Stomach (tissue), 9 donors: ENCODE data around the gene HIF1A. TPM values are rescaled to one million over a fixed set of nuclear protein-coding genes. Genes with fewer than 3 reads are reported as not detected.

ENCODE experiments used
- DNase-seq, 2 donors: peaks; one replicate each; pipeline versions ENCODE4 v3.0.0 to v3.0.0-alpha.2; 2013 to 2019
- H3K27ac ChIP-seq, 5 donors: fragments of 200-600 bp in 4 of 5; sonication (generic) in 4 of 5; one replicate each; pipeline ENCODE4 v1.5.1; 2013 to 2019; ENCODE audit warnings: mild to moderate bottlenecking in 1 of 5, moderate library complexity in 1 of 5
- H3K27me3 ChIP-seq, 3 donors: fragments of 200-600 bp; sonication (generic); one replicate each; pipeline ENCODE4 v1.5.1; 2017 to 2019; ENCODE audit warnings: mixed run types in 1 of 3
- H3K36me3 ChIP-seq, 4 donors: fragments of 200-600 bp; sonication (generic); 1 replicate in 3 of 4; 2 replicates in 1 of 4; pipeline ENCODE4 v1.5.1; 2016 to 2019
- H3K4me1 ChIP-seq, 4 donors: fragments of 200-600 bp; sonication (generic); one replicate each; pipeline ENCODE4 v1.5.1; 2016 to 2019
- H3K4me3 ChIP-seq, 4 donors: fragments of 200-600 bp; sonication (generic) in 3 of 4; one replicate each; pipeline ENCODE4 v1.5.1; 2016 to 2019; ENCODE audit warnings: mild to moderate bottlenecking in 1 of 4
- H3K9me3 ChIP-seq, 4 donors: fragments of 200-600 bp; sonication (generic); one replicate each; pipeline ENCODE4 v1.5.1; 2016 to 2019
- EP300 ChIP-seq: sonication (generic); formaldehyde crosslinking; IDR thresholded peaks from one replicate; pipeline ENCODE4 v1.6.1; 2017; ENCODE audit warnings: antibody characterized with exemption
- POLR2A ChIP-seq, 4 donors: fragments of 450-650 bp; IDR thresholded peaks; one replicate each; pipeline ENCODE4 v1.6.1; 2016; ENCODE audit warnings: antibody characterized with exemption in 4 of 4, control low read depth in 2 of 4, mild to moderate bottlenecking in 1 of 4, moderate library complexity in 1 of 4
- POLR2AphosphoS5 ChIP-seq, 3 donors: sonication (generic); formaldehyde crosslinking; IDR thresholded peaks; one replicate each; pipeline ENCODE4 v1.6.1; 2016; ENCODE audit warnings: antibody characterized with exemption in 3 of 3
- WGBS, 5 donors: extraction: QIAGEN DNeasy Blood & Tissue Kit in 3 of 5; methylation state at CpG; one replicate each; pipeline versions ENCODE4 v1.1.5 to v1.1.7; 2013 to 2018; 5-methylcytosine and 5-hydroxymethylcytosine counted together
- intact Hi-C: fragments of 100-400 bp; cut with DNase I; formaldehyde crosslinking; loops from one replicate; pipeline ENCODE4 v1.15.1; 2023; ENCODE audit warnings: low total_unique reads
- polyA plus RNA-seq, 3 donors: library from polyadenylated mRNA; stranded (reverse); fragments of 200-250 nt; gene quantifications; one replicate each; pipeline ENCODE4 v1.2.3, GENCODE V29; 2013
- total RNA-seq, 5 donors: library from RNA; depleted of rRNA; stranded (reverse); fragments of >200 nt; gene quantifications; one replicate each; pipeline versions ENCODE4 v1.1.0 to v1.2.3, GENCODE V29; 2014 to 2016
- TF ChIP-seq, protein P1 (sequence below), 7 experiments: fragments of 450-650 bp in 4 of 7; fragments of 200-600 bp in 3 of 7; sonication (generic) in 3 of 7; IDR thresholded peaks; one replicate each; pipeline ENCODE4 v1.5.1; 2016 to 2019; ENCODE audit warnings: antibody characterized with exemption in 7 of 7, control low read depth in 2 of 7, mild to moderate bottlenecking in 1 of 7
- donor health status: healthy with polysubstance abuse.
- donor health status: Bipolar disorder and iron deficiency.
- donor health status: healthy.

The HIF1A gene
- total and polyA plus RNA-seq, 8 donors = 26.4 to 192 (median 77.8) TPM

DNA sequence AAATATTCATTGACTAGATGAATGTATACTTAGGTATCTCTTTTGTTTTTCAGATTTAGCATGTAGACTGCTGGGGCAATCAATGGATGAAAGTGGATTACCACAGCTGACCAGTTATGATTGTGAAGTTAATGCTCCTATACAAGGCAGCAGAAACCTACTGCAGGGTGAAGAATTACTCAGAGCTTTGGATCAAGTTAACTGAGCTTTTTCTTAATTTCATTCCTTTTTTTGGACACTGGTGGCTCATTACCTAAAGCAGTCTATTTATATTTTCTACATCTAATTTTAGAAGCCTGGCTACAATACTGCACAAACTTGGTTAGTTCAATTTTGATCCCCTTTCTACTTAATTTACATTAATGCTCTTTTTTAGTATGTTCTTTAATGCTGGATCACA lies 51.6 kb downstream of the HIF1A start:
- Histone ChIP-seq H3K27ac (no peak overlapping the region), H3K27me3 (no peaks in the 10 kb centered on the region), H3K36me3 (peaks cover 35 to 71% (median 60%) of the 10 kb centered on the region in 4 donors), H3K9me3 (no peaks in the 10 kb centered on the region), H3K4me1 (peaks cover 16 to 42% (median 24%) of the 10 kb centered on the region in 4 donors), H3K4me3 (no peak overlapping the region)
- intact Hi-C loops = no loop called here
- no peak for DNase-seq
- TF ChIP-seq POLR2AphosphoS5 (IDR thresholded peaks at IDR 0.05) (no peak), EP300 (no peak), POLR2A (IDR thresholded peaks at IDR 0.05) (no peak)
- TF ChIP-seq, protein P1, sequence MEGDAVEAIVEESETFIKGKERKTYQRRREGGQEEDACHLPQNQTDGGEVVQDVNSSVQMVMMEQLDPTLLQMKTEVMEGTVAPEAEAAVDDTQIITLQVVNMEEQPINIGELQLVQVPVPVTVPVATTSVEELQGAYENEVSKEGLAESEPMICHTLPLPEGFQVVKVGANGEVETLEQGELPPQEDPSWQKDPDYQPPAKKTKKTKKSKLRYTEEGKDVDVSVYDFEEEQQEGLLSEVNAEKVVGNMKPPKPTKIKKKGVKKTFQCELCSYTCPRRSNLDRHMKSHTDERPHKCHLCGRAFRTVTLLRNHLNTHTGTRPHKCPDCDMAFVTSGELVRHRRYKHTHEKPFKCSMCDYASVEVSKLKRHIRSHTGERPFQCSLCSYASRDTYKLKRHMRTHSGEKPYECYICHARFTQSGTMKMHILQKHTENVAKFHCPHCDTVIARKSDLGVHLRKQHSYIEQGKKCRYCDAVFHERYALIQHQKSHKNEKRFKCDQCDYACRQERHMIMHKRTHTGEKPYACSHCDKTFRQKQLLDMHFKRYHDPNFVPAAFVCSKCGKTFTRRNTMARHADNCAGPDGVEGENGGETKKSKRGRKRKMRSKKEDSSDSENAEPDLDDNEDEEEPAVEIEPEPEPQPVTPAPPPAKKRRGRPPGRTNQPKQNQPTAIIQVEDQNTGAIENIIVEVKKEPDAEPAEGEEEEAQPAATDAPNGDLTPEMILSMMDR (IDR thresholded peaks at IDR 0.05) = no peak

DNA sequence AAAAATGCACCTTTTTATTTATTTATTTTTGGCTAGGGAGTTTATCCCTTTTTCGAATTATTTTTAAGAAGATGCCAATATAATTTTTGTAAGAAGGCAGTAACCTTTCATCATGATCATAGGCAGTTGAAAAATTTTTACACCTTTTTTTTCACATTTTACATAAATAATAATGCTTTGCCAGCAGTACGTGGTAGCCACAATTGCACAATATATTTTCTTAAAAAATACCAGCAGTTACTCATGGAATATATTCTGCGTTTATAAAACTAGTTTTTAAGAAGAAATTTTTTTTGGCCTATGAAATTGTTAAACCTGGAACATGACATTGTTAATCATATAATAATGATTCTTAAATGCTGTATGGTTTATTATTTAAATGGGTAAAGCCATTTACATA lies 52.0 kb downstream of the HIF1A start:
- H3K36me3 ChIP-seq = peaks cover 30 to 66% (median 56%) of the 10 kb centered on the region in 4 donors

DNA sequence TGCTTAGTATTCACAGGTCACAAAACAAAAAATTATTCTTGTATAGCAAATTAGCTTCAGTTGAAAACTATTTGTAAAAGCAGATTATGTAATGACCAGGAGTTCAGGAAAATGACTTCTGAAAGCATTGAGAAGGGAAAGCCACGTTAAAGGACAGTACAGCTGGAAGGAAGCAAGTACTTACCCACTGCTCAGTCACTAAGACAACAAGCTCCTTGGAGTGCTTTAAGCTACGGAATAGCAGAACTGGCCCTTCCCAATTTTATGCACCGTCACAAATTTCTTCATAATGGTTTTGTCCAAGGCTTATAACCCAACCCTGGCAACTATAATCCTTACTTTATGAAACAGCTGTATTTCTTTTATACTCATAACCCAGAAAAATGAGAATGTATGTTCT lies 54.0 kb downstream of the HIF1A start:
- H3K4me3 ChIP-seq = no peak overlapping the region
- intact Hi-C loops = no loop called here
- TF ChIP-seq POLR2AphosphoS5 (IDR thresholded peaks at IDR 0.05) (no peak), POLR2A (IDR thresholded peaks at IDR 0.05) (no peak), EP300 (no peak)
- TF ChIP-seq, protein P1 (IDR thresholded peaks at IDR 0.05) = no peak

More for the DNA sequence above, 52.0 kb downstream of the HIF1A start:
- 86 to 95% (median 89%) methylated on average over 3 of the region's 3 CpGs for WGBS, 5 donors
- Histone ChIP-seq H3K27me3 (no peaks in the 10 kb centered on the region), H3K4me3 (no peak overlapping the region), H3K9me3 (no peaks in the 10 kb centered on the region), H3K27ac (no peak overlapping the region), H3K4me1 (peaks cover 16 to 46% (median 27%) of the 10 kb centered on the region in 4 donors)
- no peak for DNase-seq
- TF ChIP-seq POLR2A (IDR thresholded peaks at IDR 0.05) (no peak), EP300 (no peak), POLR2AphosphoS5 (IDR thresholded peaks at IDR 0.05) (no peak)
- TF ChIP-seq, protein P1 (IDR thresholded peaks at IDR 0.05) = no peak
- intact Hi-C loops = no loop called here

DNA sequence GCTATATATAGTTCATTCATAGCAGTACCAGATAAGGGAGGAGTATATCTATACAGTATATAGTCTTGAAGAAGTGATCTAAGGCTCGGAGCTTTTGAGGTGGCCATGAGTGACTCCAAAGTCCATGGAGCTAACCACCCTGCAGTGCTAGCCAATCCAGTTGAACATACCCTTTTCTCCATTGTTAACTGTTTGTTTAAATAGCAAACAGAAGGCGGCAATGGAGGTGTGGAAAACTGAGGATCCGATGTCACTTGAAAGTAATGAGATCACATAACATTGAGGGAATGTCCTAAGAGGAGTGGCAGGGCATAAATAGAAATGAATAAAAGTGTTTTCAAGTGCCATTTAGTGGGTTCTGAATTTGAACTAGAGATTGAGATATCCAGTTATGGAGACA lies 54.6 kb downstream of the HIF1A start:
- TF ChIP-seq, protein P1 (IDR thresholded peaks at IDR 0.05) = no peak
- peak in 1 of 3 donors; percentile 12 for TF ChIP-seq POLR2AphosphoS5 (IDR thresholded peaks at IDR 0.05)
- Histone ChIP-seq H3K4me1 (peaks cover 16 to 50% (median 29%) of the 10 kb centered on the region in 4 donors), H3K36me3 (peaks cover 10 to 41% (median 31%) of the 10 kb centered on the region in 4 donors), H3K27ac (peak overlapping the region in 1 of 5 donors; percentile 89), H3K4me3 (peak overlapping the region in 1 of 4 donors; percentile 46), H3K9me3 (no peaks in the 10 kb centered on the region), H3K27me3 (no peaks in the 10 kb centered on the region)
- peak in 1 of 2 donors; percentile 44 for DNase-seq
- intact Hi-C loops = no loop called here
- WGBS, 5 donors = 26 to 55% (median 48%) methylated on average over 3 of the region's 3 CpGs

More for the DNA sequence above, 54.0 kb downstream of the HIF1A start:
- Histone ChIP-seq H3K36me3 (peaks cover 11 to 47% (median 36%) of the 10 kb centered on the region in 4 donors), H3K27ac (peak overlapping the region in 1 of 5 donors; percentile 89), H3K4me1 (peaks cover 16 to 50% (median 29%) of the 10 kb centered on the region in 4 donors), H3K9me3 (no peaks in the 10 kb centered on the region), H3K27me3 (no peaks in the 10 kb centered on the region)
- no peak for DNase-seq
- WGBS, 5 donors = 58 to 81% (median 67%) methylated on average over 3 of the region's 3 CpGs
